A673 (cell line): ENCODE measurements around the gene VWC2. TPM values are rescaled to one million over a fixed set of nuclear protein-coding genes. Genes with fewer than 3 reads are reported as not detected.

Experiments used
- BruUV-seq: library from RNA; stranded (reverse); fragments of 400-500 nt; replicated peaks from 2 replicates; lab custom pipeline; 2021; lab: Mats Ljungman, UMichigan
- CTCF ChIA-PET: fragments of 300-600 bp; sonication (Branson Sonifier 250); formaldehyde crosslinking; loops from one replicate; lab custom pipeline; 2022; ENCODE audit warnings: antibody characterized with exemption; lab: Charles Lee
- POLR2A ChIA-PET: fragments of 300-600 bp; sonication (Branson Sonifier 250); formaldehyde crosslinking; loops from one replicate; lab custom pipeline; 2022; ENCODE audit warnings: antibody characterized with exemption; ENCODE audit not compliant: low non-redundant PET; lab: Charles Lee
- DNase-seq: peaks from one replicate; pipeline ENCODE4 v3.0.0-alpha.2; 2015; ENCODE audit warnings: low spot score
- H3K27ac ChIP-seq: fragments of 200-600 bp; sonication (generic); 2 replicates; pipeline ENCODE4 v1.5.1; 2016; ENCODE audit warnings: mixed run types, low read depth, mild to moderate bottlenecking, mixed read lengths, antibody characterized with exemption, low read length; ENCODE audit not compliant: poor library complexity, severe bottlenecking
- H3K27me3 ChIP-seq: fragments of 200-600 bp; sonication (generic); replicated peaks from 2 replicates; pipeline ENCODE4 v1.6.1; 2017; ENCODE audit warnings: mixed run types, low read depth, mild to moderate bottlenecking, mixed read lengths, antibody characterized with exemption, low read length; ENCODE audit not compliant: insufficient read depth, poor library complexity
- H3K36me3 ChIP-seq: fragments of 200-600 bp; sonication (generic); 2 replicates; pipeline ENCODE4 v1.6.1; 2016; ENCODE audit warnings: mixed run types, mild to moderate bottlenecking, mixed read lengths, antibody characterized with exemption, low read length; ENCODE audit not compliant: insufficient read depth, poor library complexity, severe bottlenecking
- H3K4me1 ChIP-seq: fragments of 200-600 bp; sonication (generic); 2 replicates; pipeline ENCODE4 v1.6.1; 2017; ENCODE audit warnings: mixed run types, mild to moderate bottlenecking, mixed read lengths, antibody characterized with exemption, low read length; ENCODE audit not compliant: insufficient read depth, poor library complexity, severe bottlenecking
- H3K4me3 ChIP-seq: fragments of 200-600 bp; sonication (generic); 2 replicates; pipeline ENCODE4 v1.5.1; 2016; ENCODE audit warnings: low read depth, mixed run types, mild to moderate bottlenecking, mixed read lengths, low read length; ENCODE audit not compliant: poor library complexity, severe bottlenecking
- H3K9me3 ChIP-seq: fragments of 200-600 bp; sonication (generic); 2 replicates; pipeline ENCODE4 v1.6.1; 2016; ENCODE audit warnings: mixed run types, low read depth, mild to moderate bottlenecking, mixed read lengths, antibody characterized with exemption, low read length; ENCODE audit not compliant: poor library complexity, severe bottlenecking
- EZH2 ChIP-seq: fragments of 200-600 bp; sonication (generic); IDR thresholded peaks from 2 replicates; pipeline ENCODE4 v1.6.1; 2017; ENCODE audit warnings: borderline replicate concordance, low read depth, mild to moderate bottlenecking, mixed read lengths, antibody characterized with exemption, low read length; ENCODE audit not compliant: poor library complexity, severe bottlenecking
- intact Hi-C: fragments of 100-400 bp; cut with micrococcal nuclease; formaldehyde crosslinking; loops from one replicate; pipeline ENCODE4 v1.10.0; 2022; ENCODE audit not compliant: unreplicated experiment
- total RNA-seq: library from RNA; stranded (reverse); gene quantifications from 2 replicates; pipeline ENCODE4 v1.2.3, GENCODE V29; 2021
- TF ChIP-seq, protein P1 (sequence below): fragments of 300-800, 200-600 bp; sonication (generic); conservative IDR thresholded peaks from 2 replicates; pipeline ENCODE4 v1.5.1; 2017; ENCODE audit warnings: low read depth, mild to moderate bottlenecking, antibody characterized with exemption, low read length, moderate library complexity, mixed read lengths

The VWC2 gene
- total RNA-seq, 1 experiment from 2014 or later = not detected

DNA sequence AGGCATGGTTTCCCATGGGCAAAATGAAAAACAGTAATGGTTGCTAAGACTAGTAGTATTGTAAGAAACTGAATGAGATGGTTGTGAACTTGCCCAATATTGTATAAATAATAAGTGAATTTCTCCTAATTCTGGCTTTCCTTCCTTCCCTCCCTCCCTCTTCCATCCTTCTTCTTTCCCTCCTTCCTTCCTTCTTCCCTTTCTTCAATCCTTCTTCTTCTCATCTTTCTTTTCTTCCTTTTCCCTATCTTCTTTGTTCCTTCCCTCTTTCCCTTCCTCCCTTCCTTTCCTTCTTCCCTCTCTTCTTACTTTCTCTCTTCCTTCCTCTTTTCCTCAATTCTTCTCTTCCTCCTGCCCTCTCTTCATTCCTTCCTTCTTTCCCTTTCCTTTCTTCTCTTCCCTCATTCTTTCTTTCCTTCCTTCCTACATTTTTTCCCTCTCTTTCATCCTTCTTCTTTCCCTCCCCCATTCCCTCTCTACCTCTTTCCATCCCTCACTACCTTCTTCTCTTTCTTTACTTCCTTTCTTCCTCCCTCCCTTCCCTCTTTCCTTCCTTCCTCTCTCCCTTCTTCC, 4.1 kb upstream of the VWC2 start:
- Histone ChIP-seq H3K9me3 (peaks cover 8% of the 10 kb centered on the region), H3K36me3 (no peaks in the 10 kb centered on the region), H3K4me3 (no peak overlapping the region), H3K4me1 (no peaks in the 10 kb centered on the region), H3K27ac (no peak overlapping the region), H3K27me3 (peaks cover 7% of the 10 kb centered on the region)
- intact Hi-C loops = no loop called here
- no peak for TF ChIP-seq EZH2
- POLR2A ChIA-PET = no interaction called here
- CTCF ChIA-PET = no interaction called here
- no peak for DNase-seq
- no TSS peak for BruUV-seq

DNA sequence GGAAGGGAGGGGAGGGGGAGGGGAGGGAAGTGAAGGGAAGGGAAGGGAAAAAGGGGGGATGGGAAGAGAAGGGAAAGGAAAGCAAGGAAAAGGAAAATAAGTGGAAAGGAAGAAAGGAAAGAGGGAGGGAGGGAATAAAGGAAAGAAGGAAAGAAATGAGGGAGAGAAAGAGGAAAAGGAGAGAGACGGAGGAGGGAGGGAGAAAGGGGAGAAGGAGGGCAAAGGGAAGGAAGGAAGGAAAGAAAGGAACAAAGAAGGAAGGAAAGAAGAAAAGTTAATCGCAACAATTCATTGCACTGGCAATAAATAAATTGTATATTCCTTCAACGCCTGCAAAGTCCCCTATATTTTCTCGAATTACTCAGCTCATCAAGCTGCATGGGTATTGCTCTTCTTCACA, 2.6 kb upstream of the VWC2 start:
- H3K9me3 ChIP-seq = peaks cover 8% of the 10 kb centered on the region
- no peaks in the 10 kb centered on the region for H3K36me3 ChIP-seq
- no peak overlapping the region for H3K27ac ChIP-seq
- no peaks in the 10 kb centered on the region for H3K4me1 ChIP-seq
- H3K27me3 ChIP-seq = peaks cover 18% of the 10 kb centered on the region
- H3K4me3 ChIP-seq = no peak overlapping the region
- CTCF ChIA-PET = no interaction called here
- BruUV-seq = no TSS peak
- no peak for DNase-seq
- TF ChIP-seq, protein P1, sequence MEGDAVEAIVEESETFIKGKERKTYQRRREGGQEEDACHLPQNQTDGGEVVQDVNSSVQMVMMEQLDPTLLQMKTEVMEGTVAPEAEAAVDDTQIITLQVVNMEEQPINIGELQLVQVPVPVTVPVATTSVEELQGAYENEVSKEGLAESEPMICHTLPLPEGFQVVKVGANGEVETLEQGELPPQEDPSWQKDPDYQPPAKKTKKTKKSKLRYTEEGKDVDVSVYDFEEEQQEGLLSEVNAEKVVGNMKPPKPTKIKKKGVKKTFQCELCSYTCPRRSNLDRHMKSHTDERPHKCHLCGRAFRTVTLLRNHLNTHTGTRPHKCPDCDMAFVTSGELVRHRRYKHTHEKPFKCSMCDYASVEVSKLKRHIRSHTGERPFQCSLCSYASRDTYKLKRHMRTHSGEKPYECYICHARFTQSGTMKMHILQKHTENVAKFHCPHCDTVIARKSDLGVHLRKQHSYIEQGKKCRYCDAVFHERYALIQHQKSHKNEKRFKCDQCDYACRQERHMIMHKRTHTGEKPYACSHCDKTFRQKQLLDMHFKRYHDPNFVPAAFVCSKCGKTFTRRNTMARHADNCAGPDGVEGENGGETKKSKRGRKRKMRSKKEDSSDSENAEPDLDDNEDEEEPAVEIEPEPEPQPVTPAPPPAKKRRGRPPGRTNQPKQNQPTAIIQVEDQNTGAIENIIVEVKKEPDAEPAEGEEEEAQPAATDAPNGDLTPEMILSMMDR = no peak
- TF ChIP-seq EZH2 = no peak
- POLR2A ChIA-PET = no interaction called here
- intact Hi-C loops = no loop called here

DNA sequence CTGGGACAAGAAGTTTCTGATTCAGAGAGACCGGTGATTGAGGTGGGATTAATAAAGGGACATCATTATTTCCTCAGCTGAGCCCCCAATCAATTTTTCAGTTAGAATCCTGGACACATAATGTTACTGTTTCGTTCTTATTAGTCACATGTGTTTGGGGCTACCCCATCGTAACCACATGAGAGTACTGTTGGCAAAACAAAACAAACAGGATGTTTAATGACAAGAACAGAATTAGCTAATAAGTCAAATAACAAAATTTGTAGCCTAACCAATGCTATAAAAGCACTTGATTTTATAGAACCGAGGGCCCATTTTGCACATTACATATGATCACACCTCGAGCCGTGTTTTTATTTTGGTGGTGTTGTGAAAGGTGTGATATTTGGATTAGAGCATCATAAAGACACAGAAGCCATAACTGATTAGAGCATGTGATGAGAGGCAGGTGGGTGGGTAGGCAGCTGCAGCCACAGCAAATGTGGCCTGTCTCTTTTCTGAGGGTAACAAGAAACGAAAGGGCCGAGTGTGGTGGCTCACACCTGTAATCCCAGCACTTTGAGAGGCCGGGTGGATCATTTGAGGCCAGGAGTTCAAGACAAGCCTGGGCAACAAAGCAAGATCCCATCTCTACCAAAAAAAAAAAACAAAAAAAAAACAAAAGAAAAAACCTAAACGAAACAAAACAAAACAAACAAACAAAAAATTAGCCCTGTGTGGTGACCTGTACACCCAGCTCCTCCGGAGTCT, 1.8 kb upstream of the VWC2 start:
- CTCF ChIA-PET = no interaction called here
- Histone ChIP-seq H3K36me3 (no peaks in the 10 kb centered on the region), H3K27me3 (peaks cover 25% of the 10 kb centered on the region), H3K9me3 (peaks cover 7% of the 10 kb centered on the region), H3K4me3 (no peak overlapping the region), H3K4me1 (no peaks in the 10 kb centered on the region), H3K27ac (no peak overlapping the region)
- TF ChIP-seq EZH2 = no peak
- TF ChIP-seq, protein P1 = no peak
- BruUV-seq = no TSS peak
- intact Hi-C loops = no loop called here
- DNase-seq = no peak
- POLR2A ChIA-PET = no interaction called here
